Muscle of arm (tissue), 14 donors: ENCODE results near the gene RMC1. TPM values are rescaled to one million over a fixed set of nuclear protein-coding genes. Genes with fewer than 3 reads are reported as not detected.
"Not testable (repeated sequence)": the region's sequence is repeated elsewhere in the genome, so short reads cannot be mapped to it uniquely, and the experiment has no call there.

ENCODE experiments used
- DNase-seq: peaks from one replicate; pipeline ENCODE4 v3.0.0-alpha.2; 2013
- long read RNA-seq, 11 donors: transcript quantifications; one replicate each; lab custom pipeline, GENCODE V29; 2026
- polyA plus RNA-seq, 12 donors: library from polyadenylated mRNA; unstranded; fragments of 120-200 nt; gene quantifications; one replicate each; pipeline ENCODE4 v1.2.1, GENCODE V29; 2013; ENCODE audit not compliant: insufficient read length in 12 of 12

RMC1 gene
- 10 to 100 TPM in 11 of 12 donors, not detected in 1; 12.0 to 20.4 (median 15.3) TPM for polyA plus RNA-seq
- long read RNA-seq, donor 1, partial matches to known transcripts = 8 of 9 reads
- long read RNA-seq, donor 1, other reads (novel, unspliced or antisense) = 0 of 9 reads
- long read RNA-seq, donor 2, partial matches to known transcripts = 0 of 2 reads
- long read RNA-seq, donor 2, other reads (novel, unspliced or antisense) = 0 of 2 reads
- long read RNA-seq, donor 3, partial matches to known transcripts = 9 of 11 reads
- long read RNA-seq, donor 3, other reads (novel, unspliced or antisense) = 0 of 11 reads
- long read RNA-seq, donor 4, partial matches to known transcripts = 0 of 1 reads
- long read RNA-seq, donor 4, other reads (novel, unspliced or antisense) = 0 of 1 reads
- long read RNA-seq, donor 5, partial matches to known transcripts = 0 of 4 reads
- long read RNA-seq, donor 5, other reads (novel, unspliced or antisense) = 0 of 4 reads
- long read RNA-seq, donor 6 = 0 reads
- long read RNA-seq, donor 7, partial matches to known transcripts = 0 of 2 reads
- long read RNA-seq, donor 7, other reads (novel, unspliced or antisense) = 0 of 2 reads
- long read RNA-seq, donor 8, partial matches to known transcripts = 0 of 2 reads
- long read RNA-seq, donor 8, other reads (novel, unspliced or antisense) = 0 of 2 reads
- long read RNA-seq, donor 9, partial matches to known transcripts = 0 of 1 reads
- long read RNA-seq, donor 9, other reads (novel, unspliced or antisense) = 0 of 1 reads
- long read RNA-seq, donor 10, partial matches to known transcripts = 0 of 2 reads
- long read RNA-seq, donor 10, other reads (novel, unspliced or antisense) = 0 of 2 reads
- long read RNA-seq, donor 11 = 0 reads

DNA sequence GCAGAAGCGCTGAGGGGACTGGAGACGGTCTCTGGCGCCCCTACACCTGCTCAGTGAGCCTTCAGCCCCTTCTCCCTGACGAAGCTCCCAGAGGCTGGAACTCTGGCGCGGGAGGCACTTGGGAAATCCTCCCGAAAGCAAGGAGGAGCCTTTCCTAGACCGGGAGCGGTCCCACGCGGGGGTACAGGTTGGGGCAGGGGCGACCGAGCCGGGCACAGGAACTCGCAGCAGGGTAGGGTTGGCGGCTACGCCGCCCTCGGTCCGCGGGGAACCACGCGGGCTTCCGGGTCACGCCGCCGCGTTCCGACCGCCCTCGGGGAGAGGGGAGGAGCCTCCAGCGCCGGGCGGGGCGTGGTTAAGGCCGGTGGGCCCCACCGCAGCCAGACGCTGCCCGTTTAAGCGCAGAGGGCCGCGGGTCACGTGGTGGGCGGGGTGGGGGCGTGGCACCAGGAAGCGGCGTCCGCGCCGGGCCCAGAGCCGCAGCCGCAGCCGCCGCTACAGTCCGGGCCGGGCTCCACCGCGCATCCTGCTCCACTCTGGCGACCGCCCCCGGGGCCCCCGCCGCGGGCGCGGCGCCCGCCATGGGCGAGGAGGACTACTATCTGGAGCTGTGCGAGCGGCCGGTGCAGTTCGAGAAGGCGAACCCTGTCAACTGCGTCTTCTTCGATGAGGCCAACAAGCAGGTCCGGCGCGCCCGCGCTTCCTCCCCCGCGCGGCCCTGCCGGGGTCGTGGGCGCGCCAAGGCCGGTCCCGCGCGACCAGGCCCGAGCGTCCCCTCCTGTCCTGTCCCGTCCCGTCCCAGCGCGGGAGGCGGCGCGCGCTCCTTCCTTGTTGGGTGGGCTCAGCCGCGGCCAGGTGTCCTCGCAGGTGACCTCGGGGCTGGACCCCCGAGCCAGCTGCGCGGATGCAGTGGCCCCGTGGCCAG is at the start of gene RMC1:
Gene RMC1, plus strand, starts transcription at position 474 of the 925 bp plus-strand sequence. Its CDS starts 108 bp downstream, at position 582.
- peak; percentile 96 for DNase-seq

DNA sequence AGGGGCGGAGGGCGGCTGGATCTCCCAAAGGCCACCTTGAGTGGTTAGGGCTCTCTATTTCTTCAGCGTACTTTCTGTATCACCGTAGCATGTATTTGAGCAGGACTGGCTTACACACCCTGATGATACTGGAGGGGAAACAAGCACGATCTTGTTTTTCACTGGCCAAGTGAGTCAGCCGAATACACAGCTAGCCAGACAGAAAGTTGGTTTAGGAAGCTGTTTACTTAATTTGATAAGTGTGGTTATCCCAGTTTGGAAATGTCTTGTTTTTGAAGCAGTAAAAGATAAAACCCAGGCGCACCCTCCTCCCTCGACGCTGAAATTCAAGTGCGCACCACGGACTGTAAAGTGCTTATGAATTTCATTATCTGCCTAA is 49.6 kb upstream of the RMC1 start:
- DNase-seq = no peak

DNA sequence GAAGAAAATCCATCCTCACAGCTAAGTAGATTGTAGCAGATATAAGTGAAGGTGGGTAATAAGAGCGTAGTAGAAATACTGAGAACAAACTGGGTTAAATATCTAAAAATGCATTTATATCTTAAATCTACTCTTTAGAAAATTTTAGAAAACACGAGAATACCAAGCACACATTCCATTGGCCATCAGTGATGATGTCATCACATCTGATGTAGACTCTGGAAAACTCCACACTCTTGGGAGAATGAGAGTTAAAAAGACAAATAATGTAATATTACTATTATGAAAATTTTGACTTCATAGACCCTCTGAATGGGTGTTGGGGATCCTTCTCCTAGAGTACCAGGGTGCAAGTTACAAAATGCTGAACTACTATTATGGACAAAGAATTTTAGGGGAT is 46.5 kb upstream of the RMC1 start:
- DNase-seq = no peak

- DNase-seq = no peak
Observed at GRCh38 chr18:23458830-23459529, 44.3 kb upstream of the RMC1 start.

DNA sequence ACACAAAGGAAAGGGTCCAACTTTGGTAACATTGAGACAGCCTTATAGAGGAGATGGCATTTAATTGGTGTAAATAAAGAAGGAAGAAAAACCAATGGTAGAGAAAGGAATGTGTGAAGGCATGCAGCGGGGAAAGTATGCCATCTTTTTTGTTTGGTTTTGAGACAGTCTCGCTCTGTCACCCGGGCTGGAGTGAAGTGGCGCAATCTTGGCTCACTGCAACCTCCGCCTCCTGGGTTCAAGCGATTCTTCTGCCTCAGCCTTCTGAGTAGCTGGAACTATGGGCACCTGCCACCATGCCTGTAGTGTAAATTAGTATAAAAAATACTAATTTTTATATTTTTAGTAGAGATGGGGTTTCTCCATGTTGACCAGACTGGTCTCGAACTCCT is 43.8 kb upstream of the RMC1 start:
- DNase-seq = no peak

DNA sequence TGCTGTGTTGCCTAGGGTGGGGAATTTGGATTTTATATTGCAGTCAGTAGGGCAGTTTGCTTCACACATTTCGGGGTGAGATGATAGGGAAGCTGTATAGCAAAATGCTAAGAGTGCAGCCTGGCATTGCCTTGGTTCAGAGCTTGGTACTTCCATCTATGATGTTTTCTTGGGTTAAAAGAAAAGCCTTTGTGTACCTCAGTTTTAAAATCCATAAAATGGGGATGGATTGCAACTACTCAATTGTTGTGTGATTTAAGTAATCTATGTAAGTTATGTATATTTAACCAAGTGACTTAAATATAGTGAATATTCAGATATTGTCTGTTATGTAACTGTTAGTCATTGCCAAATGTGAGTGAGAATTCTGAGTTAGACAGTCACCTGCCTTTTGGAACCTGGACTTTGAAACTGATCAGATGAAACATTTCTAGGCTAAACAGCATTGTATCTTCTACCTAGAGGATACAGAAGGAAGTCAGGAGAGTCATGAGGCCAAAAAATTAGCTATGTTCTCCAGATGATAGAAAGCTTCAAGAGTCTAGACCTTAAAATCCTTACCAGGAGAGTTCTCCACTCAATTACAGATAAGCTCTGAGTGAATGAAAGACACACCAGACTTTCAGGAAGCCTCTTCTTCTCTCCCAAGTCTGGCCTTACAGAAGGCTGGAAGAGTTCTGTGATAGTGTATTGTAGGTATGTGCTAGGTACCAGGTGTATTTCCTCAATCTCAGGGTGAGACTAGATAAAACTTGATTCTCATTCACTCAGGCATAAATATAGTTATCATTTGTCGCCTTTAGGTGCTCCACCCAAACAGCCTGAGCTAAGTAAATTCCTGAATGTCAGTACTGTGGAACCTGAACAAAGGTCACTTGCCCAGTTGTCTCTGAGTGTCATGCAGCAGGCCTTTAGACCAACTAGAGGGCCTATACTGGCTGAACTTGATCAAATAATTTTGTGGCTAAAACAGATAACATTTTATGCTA is 42.7 kb upstream of the RMC1 start:
- no peak for DNase-seq

GRCh38 chr18:23462876-23463275 is 40.4 kb upstream of the RMC1 start:
- DNase-seq = no peak

GRCh38 chr18:23468753-23469459 is 34.4 kb upstream of the RMC1 start:
- no peak for DNase-seq

DNA sequence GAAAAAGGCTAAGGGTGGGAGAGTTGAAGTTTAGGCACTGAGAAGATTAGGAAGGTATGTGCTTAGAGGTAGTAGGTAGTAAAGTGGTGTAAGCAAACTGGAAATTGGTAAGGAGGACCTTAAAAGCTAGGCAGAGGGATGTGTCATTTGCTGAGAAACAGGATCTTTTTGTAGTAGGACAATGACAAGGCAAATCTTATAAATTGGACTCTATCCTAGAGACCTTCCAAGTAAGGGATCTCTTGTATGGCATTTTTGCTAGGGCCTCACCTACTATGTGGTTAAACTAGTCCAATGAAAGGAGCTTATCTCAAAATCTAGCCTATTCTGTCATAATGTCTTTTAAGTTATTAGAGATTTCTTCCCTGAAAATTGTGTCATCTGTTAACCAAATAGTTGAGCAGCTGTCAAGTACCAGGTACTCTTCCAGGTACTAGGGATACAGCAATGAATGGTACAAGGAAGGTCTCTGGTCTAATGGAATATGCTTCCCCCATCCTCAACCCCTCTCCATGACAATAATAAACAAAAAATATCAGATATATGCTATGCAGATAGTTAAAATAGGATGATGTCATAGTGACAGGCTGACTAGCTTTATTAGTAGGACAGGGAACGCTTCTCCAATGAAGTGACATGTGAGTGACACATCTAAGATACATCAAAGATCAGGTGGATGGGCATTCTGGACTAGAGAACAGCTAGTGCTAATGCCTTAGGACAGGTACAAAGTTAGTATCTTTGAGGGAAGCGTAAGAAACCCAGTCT is 32.5 kb upstream of the RMC1 start:
- DNase-seq = no peak

- no peak for DNase-seq
Observed at GRCh38 chr18:23471486-23471885, 31.8 kb upstream of the RMC1 start.

DNA sequence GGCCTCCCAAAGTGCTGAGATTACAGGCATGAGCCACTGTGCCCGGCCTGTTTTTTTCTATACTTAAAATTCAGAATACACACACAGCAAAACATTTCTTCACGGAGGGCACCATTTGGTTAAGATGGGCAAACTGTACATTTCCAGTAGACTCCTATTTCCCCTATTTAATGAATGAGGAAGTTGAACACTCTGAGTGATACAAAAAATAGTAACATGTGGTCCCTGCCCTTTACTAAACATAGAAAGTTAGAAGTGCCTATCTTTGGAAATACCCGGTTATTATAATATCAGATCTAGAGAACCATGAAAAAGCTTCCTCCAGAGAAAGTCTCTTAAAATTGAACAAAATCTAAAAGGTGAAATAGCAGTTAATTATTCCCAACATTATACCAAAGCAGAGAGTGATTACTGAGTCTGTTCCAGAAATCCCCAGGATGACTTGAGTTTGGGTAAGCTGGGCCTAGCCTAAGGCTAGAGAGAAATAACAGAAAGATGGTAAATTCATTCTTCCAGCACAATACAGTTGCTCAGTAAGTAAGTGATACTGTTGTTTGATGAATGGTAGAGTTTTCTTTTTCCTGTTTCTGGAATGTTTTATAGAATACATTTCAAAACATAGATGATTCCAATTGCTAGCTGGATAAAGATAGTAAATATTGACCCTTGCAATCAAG is 23.3 kb upstream of the RMC1 start:
- no peak for DNase-seq

DNA sequence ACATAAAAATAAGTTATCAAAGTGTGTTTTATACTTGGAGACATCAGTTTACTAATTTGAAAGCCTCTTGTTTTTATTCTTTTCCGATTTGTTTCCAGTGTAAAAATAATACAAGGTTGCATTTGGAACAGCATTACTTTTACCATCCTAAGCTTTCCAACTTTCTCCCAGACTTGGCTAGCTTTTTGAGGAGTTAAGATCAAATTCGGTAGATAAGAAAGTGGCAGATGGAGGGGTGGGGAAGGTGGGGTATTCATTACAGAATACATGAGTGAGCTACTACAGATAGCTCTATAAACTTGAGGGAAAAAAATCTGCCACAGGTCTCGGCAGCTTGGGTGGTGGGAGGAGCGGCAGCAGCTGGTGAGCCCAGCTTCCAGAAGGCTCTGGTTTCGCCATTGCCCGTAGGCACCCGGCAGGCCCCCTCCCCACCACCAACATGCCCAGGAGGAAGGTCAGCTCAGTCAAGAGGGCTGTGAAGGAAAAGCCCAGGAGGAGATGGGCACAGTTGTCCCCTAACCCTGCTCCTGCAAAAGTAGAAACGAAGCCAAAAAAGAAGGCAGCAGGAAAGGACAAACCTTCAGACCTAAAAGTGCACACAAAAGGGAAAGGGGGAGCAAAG is 18.6 kb upstream of the RMC1 start:
- DNase-seq = no peak

DNA sequence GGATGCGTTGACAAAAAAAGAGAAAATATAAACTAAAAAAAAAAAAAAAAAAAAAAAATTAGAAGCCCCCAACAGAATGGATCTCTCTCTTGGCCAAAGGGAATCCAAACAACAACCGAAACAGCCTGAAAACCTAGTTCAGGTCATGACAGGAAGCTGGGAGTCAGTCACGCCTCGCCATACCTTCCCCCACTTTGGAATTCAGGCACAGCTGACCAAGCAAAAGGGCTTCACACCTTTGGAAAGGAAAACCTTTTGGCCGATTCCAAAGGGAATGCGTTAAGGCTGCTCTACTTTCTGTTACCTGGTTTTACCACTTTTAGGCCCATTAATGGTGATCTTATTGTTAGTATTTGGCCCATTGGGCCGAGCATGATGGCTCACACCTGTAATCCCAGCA is 17.9 kb upstream of the RMC1 start:
- DNase-seq = no peak

- no peak for DNase-seq
Observed at GRCh38 chr18:23487738-23488570, 15.4 kb upstream of the RMC1 start.

GRCh38 chr18:23489586-23489985 is 13.7 kb upstream of the RMC1 start:
- not testable (repeated sequence) for DNase-seq

GRCh38 chr18:23493654-23494053 is 9.7 kb upstream of the RMC1 start:
- no peak for DNase-seq
